Thyroid gland (tissue), 4 donors: ENCODE measurements around the gene RAPGEF3. TPM values are rescaled to one million over a fixed set of nuclear protein-coding genes. Genes with fewer than 3 reads are reported as not detected.

Experiments
- DNase-seq, 2 donors: peaks; one replicate each; pipeline ENCODE4 v3.0.0-alpha.2; 2019
- H3K27ac ChIP-seq, 3 donors: fragments of 200-600 bp; sonication (generic); 1 replicate in 2 of 3; 2 replicates in 1 of 3; pipeline ENCODE4 v1.5.1; 2016 to 2019; ENCODE audit warnings: mild to moderate bottlenecking in 1 of 3, moderate library complexity in 1 of 3
- H3K27me3 ChIP-seq: fragments of 200-600 bp; sonication (generic); one replicate; pipeline ENCODE4 v1.5.1; 2019
- H3K36me3 ChIP-seq, 2 donors: fragments of 200-600 bp; sonication (generic); one replicate each; pipeline ENCODE4 v1.5.1; 2016 to 2019
- H3K4me1 ChIP-seq, 2 donors: fragments of 200-600 bp; sonication (generic); one replicate each; pipeline ENCODE4 v1.5.1; 2017 to 2019
- H3K4me3 ChIP-seq, 3 donors: fragments of 200-600 bp; sonication (generic); replicated peaks in 1 of 3; 1 replicate in 2 of 3; 2 replicates in 1 of 3; pipeline ENCODE4 v1.5.1; 2016; ENCODE audit warnings: mild to moderate bottlenecking in 1 of 3
- H3K9me3 ChIP-seq: fragments of 200-600 bp; sonication (generic); one replicate; pipeline ENCODE4 v1.5.1; 2017
- POLR2A ChIP-seq, 2 donors: fragments of 450-650 bp; IDR thresholded peaks; one replicate each; pipeline ENCODE4 v1.6.1; 2017; ENCODE audit warnings: antibody characterized with exemption in 2 of 2, mild to moderate bottlenecking in 2 of 2, moderate library complexity in 1 of 2
- WGBS, 2 donors: methylation state at CpG; one replicate each; pipeline ENCODE4 v1.1.5; 2017; 5-methylcytosine and 5-hydroxymethylcytosine counted together
- intact Hi-C: fragments of 100-400 bp; cut with DNase I; formaldehyde crosslinking; loops from one replicate; pipeline ENCODE4 v1.15.1; 2023
- total RNA-seq, 4 donors: library from RNA; depleted of rRNA; stranded (reverse); fragments of >200 nt; gene quantifications; one replicate each; pipeline ENCODE4 v1.2.3, GENCODE V29; 2016
- TF ChIP-seq, protein P1 (sequence below), 6 experiments: fragments of 200-600 bp in 3 of 6; fragments of 450-650 bp in 3 of 6; sonication (generic) in 3 of 6; IDR thresholded peaks; one replicate each; pipeline ENCODE4 v1.5.1; 2016 to 2019; ENCODE audit warnings: antibody characterized with exemption in 6 of 6, mild to moderate bottlenecking in 2 of 6, inconsistent platforms in 1 of 6, moderate library complexity in 1 of 6

Gene RAPGEF3
- total RNA-seq, 4 donors from 2014 or later, result 87.3 to 178 (median 125) TPM

DNA sequence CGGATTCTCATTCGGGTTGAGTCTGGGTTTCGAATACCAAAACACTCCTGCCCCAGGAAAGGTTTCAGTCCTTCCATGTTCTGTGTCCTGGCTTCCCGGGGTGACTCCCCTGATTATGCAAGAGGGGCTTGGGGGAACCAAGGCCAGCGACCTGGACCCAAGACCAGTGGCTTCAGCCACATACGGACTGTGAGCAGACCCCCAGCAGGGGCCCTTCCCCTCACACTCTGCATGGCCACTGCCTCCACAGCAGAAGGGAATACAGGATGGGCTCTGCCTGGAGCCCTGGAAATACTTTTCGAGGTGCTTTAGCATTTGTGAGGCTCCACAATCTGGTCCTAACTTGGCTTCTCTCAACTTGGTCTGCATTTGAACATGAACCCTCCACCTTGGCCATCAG is 41.9 kb upstream of the RAPGEF3 start:
- Histone ChIP-seq H3K27ac (no peak overlapping the region), H3K27me3 (no peaks in the 10 kb centered on the region), H3K4me1 (peaks cover 38 to 68% of the 10 kb centered on the region in 2 donors), H3K9me3 (no peaks in the 10 kb centered on the region), H3K4me3 (no peak overlapping the region), H3K36me3 (peaks cover 28% of the 10 kb centered on the region in 2 donors)
- no peak for DNase-seq
- TF ChIP-seq, protein P1, sequence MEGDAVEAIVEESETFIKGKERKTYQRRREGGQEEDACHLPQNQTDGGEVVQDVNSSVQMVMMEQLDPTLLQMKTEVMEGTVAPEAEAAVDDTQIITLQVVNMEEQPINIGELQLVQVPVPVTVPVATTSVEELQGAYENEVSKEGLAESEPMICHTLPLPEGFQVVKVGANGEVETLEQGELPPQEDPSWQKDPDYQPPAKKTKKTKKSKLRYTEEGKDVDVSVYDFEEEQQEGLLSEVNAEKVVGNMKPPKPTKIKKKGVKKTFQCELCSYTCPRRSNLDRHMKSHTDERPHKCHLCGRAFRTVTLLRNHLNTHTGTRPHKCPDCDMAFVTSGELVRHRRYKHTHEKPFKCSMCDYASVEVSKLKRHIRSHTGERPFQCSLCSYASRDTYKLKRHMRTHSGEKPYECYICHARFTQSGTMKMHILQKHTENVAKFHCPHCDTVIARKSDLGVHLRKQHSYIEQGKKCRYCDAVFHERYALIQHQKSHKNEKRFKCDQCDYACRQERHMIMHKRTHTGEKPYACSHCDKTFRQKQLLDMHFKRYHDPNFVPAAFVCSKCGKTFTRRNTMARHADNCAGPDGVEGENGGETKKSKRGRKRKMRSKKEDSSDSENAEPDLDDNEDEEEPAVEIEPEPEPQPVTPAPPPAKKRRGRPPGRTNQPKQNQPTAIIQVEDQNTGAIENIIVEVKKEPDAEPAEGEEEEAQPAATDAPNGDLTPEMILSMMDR (IDR thresholded peaks at IDR 0.05), result no peak
- TF ChIP-seq POLR2A (IDR thresholded peaks at IDR 0.05), result no peak
- intact Hi-C loops, result no loop called here
- WGBS, 2 donors, result 84 to 85% methylated on average over 7 of the region's 7 CpGs

DNA sequence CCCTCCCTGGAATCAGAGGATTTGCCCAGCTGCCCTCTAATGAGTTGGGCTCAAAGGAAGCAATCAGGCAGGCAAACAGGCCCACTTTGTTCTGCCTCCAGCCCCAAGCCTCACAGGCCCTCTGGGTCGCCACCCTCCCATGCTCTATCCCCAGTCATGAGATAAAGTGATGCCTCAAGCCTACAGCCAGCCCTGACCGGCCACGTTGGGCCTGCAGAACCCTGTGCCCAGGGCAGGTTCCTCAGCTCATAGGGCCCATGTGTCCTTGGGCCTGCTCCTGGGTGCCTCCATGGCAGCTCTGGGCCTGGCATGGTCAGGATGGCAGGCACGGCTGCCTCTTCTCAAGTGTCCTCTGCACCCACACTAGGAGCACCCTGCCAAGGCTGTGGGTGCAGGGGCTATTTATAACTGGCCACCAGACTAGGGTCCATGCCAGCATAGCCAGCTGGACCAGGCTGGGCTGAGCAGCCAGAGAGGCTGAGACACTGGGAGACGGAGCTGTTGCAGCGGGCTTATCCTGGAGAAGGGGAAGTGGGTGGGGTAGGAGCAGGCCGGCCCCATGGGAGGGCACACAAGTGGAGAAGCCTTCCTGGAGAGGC is 40.8 kb upstream of the RAPGEF3 start:
- no peaks in the 10 kb centered on the region for H3K27me3 ChIP-seq
- peak overlapping the region in 2 of 3 donors; percentile 20 to 46 for H3K27ac ChIP-seq
- H3K4me3 ChIP-seq, result no peak overlapping the region
- WGBS, 2 donors, result 56% methylated on average over 6 of the region's 7 CpGs
- intact Hi-C loops, result no loop called here
- peak; percentile 68 to 74 for DNase-seq
- no peak for TF ChIP-seq POLR2A (IDR thresholded peaks at IDR 0.05)
- TF ChIP-seq, protein P1 (IDR thresholded peaks at IDR 0.05), result no peak
- H3K4me1 ChIP-seq, result peaks cover 30 to 57% of the 10 kb centered on the region in 2 donors
- H3K9me3 ChIP-seq, result no peaks in the 10 kb centered on the region
- peaks cover 39 to 40% of the 10 kb centered on the region in 2 donors for H3K36me3 ChIP-seq

DNA sequence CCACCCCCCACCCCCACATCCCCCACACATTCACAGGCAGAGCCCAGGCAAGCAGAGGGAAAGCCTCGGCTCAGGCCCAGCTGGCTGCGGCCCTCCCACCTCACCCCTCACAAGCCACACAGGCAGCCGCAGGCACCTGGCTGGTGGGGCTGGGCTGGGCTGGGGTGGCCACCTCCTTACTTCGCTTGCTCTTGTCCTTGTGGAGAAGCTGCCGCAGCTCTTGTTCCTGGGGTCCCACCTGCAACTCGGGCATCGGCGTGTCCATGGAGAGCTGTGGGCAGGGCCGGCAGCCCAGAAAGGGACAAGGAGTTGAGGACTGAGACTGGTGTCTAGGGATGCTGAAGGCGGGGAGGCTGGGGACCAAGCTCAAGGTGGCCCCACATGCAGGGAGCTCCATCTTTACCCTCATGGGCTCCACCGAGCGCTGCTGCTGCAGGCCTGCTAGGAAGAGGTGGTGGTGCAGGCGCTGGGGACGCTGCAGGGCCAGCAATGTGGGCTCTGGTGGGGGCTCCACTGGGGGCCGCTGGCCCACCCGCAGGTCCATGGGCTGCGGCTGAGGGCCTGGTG is 39.8 kb upstream of the RAPGEF3 start:
- Histone ChIP-seq H3K4me3 (no peak overlapping the region), H3K9me3 (no peaks in the 10 kb centered on the region), H3K4me1 (peaks cover 21 to 47% of the 10 kb centered on the region in 2 donors), H3K36me3 (peaks cover 48 to 49% of the 10 kb centered on the region in 2 donors), H3K27me3 (no peaks in the 10 kb centered on the region), H3K27ac (no peak overlapping the region)
- WGBS, 2 donors, result 92 to 96% methylated on average over 7 to 16 of the region's 17 CpGs
- intact Hi-C loops, result no loop called here
- DNase-seq, result no peak
- no peak for TF ChIP-seq POLR2A (IDR thresholded peaks at IDR 0.05)
- TF ChIP-seq, protein P1 (IDR thresholded peaks at IDR 0.05), result no peak

GRCh38 chr12:47797441-47797840 is 38.8 kb upstream of the RAPGEF3 start:
- no peaks in the 10 kb centered on the region for H3K27me3 ChIP-seq
- H3K4me3 ChIP-seq, result no peak overlapping the region
- 82 to 87% methylated on average over 6 to 10 of the region's 10 CpGs for WGBS, 2 donors
- no peak for DNase-seq
- no peak overlapping the region for H3K27ac ChIP-seq
- H3K36me3 ChIP-seq, result peaks cover 55 to 60% of the 10 kb centered on the region in 2 donors
- no peaks in the 10 kb centered on the region for H3K9me3 ChIP-seq
- TF ChIP-seq POLR2A (IDR thresholded peaks at IDR 0.05), result no peak
- TF ChIP-seq, protein P1 (IDR thresholded peaks at IDR 0.05), result peak in 3 of 6 experiments; percentile 25 to 28 (median 26)
- intact Hi-C loops, result no loop called here
- H3K4me1 ChIP-seq, result peaks cover 13 to 37% of the 10 kb centered on the region in 2 donors

DNA sequence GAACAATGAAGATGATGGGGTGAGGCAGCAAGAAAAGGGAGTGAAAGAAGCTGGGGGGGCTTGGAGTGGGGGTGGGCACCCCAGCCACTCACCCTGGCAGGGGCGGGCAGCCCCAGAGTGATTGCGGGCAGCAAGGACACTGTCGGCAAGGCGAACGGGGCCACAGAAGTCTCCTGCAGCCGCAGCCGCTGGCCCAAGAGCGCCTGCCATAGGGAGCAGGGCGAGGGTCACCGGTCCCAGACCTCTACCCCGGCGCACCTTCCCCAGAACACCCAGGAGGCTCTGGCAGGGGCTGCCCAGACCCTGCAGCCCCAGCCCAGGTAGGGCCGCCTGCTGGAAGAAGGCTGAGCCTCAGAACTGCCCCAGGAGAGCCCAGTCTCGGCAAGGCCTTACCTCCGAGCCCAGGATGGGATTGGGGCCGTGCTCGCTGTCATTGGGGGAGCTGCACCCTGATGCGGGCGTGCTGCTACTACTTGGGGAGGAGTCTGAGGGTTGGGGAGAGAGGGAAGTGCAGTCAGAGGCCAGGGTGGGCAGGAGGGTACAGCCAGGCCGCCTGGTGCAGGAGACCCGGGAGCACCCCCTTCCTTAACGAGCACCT is 37.2 kb upstream of the RAPGEF3 start:
- Histone ChIP-seq H3K27ac (no peak overlapping the region), H3K27me3 (no peaks in the 10 kb centered on the region), H3K4me1 (peaks cover 0 to 22% of the 10 kb centered on the region in 2 donors), H3K9me3 (no peaks in the 10 kb centered on the region), H3K4me3 (no peak overlapping the region), H3K36me3 (peaks cover 63 to 75% of the 10 kb centered on the region in 2 donors)
- 84 to 86% methylated on average over 12 to 13 of the region's 22 CpGs for WGBS, 2 donors
- no peak for DNase-seq
- intact Hi-C loops, result no loop called here
- TF ChIP-seq, protein P1 (IDR thresholded peaks at IDR 0.05), result no peak
- TF ChIP-seq POLR2A (IDR thresholded peaks at IDR 0.05), result no peak
